OCI-M2 (cell line): Measurements from ENCODE around the gene HOXA9.

Experiments used
- DNase-seq: peaks from one replicate; lab custom pipeline; 2025; ENCODE audit not compliant: unreplicated experiment; lab: John Stamatoyannopoulos, UW

The HOXA9 gene

GRCh38 chr7:27154901-27155815, 10.2 kb downstream of the HOXA9 start:
- no peak for DNase-seq

DNA sequence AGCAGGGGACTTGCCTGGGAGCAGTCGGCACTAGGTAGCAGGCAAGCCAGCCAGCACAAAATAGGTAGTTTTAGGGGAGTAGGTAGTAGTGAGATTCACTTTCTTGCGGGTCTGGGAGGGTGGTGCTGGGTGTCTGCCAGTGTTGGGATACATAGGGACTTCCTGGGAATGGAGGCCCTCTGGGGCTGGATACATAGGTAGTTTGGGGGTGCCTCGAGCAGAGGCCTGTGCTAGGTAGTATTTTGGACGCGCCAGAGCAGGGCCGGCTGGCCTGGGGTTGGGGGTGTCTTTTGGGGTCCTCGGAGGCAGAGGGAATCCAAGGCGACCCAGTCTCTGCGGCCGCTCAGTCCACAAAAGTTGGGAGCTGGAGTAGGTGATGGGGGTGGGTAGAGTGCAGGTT, 11.0 kb downstream of the HOXA9 start:
- no peak for DNase-seq

GRCh38 chr7:27153526-27153925, 11.8 kb downstream of the HOXA9 start:
- DNase-seq: no peak

GRCh38 chr7:27152816-27153442, 12.4 kb downstream of the HOXA9 start:
- no peak for DNase-seq

DNA sequence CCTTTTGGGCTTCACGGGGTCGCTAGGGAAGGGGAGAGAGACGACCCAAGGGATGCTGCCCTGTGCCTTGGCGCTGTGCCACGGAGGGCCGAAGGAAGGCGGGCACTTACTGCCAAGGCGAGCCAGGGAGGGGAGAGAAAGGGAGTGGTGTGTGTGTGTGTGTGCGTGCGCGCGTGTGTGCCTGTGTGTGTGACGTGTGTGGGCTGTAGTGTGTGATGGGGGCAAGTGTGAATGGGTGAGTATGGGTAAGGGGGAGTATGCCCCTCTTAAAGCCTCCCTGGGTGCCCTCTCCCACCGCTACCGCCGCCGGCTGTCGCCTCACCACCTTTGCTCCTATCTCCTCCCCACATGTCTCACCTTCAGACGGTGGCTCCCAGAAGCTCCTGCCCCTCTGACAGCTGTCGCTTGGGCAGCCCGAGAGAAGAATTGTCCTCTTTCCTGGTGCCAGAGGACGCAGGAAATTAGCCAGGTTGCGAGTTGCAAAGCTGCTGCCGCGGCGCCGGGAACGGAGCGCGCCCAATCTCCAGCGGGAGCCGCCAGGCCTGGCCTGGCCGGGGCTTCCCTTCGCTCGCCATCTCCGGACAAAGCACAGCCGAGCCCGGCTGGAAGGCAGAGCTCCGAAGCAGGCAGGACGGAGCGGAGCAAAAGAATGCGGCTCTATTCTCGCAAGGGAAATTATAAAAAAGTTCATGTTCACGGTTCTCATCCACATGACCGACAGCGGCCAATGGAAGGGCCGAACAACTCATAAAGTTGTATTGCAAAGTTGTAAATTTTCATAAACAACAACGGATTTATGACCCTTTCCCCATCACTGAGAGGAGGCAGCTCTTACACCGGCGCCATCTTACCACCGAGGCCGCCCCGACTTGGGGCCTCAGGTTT, 13.2 kb downstream of the HOXA9 start, which contains the start of gene HOXA3:
Gene HOXA3 (minus strand): TSS at position 653 of the 885 bp plus-strand sequence. CDS start 41,943 bp downstream, outside the sequence.
- DNase-seq: no peak

DNA sequence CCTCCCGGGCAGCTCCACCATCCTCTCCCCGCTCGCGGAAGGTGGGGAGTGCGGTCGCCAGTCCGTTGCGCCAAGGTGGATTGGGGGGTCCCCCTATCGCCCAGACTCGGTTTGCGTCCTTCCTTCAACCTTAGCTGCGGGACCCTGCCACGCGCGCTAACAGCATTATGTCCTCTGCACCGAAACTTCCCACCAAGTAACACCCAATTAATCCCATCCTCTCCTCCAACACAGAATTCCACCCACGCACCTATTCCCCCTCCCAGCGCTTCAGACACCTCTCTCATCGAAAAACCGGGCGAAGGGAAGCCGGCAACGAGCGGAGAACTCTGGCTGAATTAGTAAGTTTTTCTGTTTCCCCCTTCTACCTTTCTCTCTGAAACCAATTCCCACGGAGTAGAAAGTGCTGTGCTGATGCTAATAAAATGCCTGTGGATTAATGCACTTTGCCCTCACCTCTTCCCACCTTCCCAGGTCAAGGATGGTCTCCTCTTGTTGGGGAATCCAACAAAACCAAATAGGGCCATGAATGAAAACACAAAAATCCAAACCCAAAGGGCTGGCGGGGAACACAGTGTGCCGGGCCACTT, 13.9 kb downstream of the HOXA9 start:
- no peak for DNase-seq

DNA sequence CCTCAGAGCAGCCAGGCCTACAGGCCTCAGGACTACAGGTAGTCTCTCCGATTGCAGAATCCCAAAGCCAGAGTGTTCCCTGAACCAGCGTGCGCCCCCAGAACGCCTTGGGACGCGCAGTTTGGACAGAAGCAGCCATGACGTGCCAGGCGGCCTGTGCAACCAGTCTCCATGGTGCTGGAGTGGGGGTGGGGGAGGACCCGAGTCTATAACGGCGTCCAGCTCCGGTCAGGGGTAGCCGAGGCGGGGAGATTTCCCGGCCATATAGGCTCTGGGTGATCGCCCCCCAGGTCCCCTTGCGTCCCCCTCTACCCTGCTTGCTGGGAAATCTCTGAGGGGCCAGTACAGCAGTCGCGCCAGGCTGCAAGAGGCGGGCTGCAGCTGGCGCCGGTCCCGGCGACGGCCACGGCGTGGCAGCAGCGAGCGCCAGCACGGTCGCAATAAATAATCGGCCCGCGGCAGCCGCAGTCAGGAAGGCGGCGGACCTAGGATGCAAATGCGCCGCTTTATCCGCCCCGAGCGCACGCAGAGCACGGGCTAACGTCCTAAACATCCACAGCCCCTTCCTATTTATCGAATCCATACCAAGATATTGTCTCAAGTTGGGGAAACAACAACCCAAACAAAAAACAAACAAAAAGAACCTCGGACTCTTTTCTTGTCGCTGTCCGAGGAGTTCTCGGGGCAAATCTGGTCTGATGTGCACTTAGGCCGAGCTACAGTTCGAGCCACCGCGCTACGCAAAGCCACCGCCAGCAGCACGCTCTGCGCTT, 14.6 kb downstream of the HOXA9 start:
- DNase-seq: no peak

DNA sequence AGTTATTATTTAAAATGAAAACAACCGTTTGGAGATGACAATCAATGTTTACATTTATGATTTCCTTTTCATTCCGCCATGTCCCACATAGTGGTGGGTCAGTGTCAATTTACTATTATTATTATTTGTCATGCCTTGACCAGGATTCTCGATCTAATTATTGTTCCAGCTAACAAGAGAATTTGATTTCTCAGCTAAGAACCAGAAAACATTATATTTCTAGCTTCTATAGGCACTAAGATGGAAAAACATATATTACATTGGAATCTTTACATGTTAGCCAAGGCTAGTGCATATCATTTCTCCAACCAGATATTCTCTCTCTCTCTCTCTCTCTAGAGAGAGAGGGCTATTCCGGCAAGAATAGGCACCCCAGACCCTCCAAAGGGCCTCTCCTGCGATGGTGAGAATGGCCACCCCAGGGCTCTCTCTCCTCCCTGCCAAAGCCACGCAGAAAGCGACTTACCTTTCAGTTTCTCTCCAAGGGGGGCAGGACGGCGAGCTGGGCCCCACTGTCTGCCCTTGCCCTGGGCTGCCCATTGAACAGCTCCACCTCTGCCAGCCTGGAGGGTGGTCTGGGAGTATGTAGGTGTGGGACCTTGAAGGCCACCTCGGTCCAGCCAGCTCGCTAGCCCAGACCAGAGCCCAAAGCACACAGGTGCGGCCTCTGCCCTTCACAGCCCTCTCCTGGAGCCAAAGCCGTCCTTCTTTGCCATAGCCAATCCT, 15.3 kb downstream of the HOXA9 start:
- no peak for DNase-seq

DNA sequence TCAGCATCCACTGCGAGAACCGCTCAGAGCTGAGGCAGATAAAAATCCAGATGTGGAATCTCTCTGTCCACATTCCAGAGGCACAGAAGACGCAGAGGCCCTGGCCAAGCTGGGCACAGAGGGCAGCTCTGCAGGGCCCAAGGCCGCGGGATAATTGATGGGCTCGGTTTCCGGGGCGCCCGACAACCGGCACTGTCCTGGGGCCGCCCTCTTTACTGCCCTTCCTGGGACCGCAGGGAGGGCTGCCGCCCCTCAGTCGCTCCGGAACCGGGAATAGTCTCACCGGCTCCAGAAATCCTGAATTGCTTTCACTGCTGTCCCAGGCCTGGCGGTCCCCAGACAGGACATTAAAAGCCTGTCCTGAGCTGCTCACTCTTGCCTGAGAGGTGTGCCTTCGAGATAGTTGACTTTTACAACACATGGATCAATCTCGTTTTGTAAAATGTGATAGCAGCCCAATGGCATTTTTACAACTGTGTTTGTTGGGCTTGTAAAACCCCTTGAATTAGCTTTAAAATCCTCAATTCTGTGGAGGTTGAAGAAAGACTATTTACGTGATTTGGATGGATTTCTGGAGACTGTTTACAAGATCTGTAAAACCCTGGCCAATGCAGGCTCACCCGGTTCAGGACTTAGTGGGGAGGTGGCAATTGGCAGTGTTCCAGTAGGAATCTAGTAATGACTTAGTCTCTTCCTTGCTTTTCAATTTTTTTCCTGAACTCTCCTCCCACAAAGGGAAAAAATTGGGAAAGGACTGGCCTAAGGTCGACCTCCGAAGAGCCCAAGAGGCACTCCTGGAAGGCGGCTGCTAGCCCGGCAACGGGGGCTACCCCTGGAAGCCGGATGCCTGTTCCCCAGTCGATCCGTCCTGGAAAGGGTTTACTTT, 16.3 kb downstream of the HOXA9 start:
- DNase-seq: no peak

DNA sequence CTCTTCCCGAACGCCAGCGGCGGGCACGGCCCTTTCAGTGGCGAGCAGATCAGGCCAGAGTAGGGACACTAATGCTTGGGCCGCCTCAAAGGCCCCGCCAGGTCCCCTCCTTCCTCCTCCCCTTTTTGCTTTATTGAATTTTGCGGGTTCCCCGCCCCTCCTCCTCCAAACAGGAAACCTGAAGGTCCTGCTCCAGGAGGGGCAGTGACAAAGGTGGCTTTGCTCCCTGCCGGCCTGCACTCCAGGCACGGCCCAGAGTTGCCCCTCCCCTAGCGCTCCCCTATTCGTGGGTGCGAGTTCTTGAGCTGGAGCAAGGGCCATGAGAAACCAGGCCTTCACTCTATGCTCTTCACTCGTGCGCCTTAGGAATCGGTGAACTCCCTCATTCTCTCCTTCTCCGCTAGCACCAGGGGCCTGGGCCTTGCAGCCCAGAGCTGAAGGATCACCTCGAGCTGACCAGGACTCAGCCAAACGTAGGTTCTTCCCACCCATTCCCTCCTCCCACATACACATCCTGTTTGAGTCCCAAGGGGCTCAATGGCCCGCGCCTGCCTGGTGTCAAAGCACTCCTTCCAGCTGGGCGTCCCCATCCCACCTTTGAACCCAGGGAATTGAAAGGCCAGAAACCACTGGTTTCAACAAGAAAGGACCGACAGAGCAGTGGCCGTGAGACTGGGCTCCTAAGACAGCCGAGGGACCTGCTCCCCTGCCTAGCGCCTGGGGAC, 17.1 kb downstream of the HOXA9 start:
- DNase-seq: no peak

- no peak for DNase-seq
Observed at GRCh38 chr7:27147199-27148030, 17.9 kb downstream of the HOXA9 start, which contains the start of gene HOXA6. TSS of gene HOXA6 (minus strand) at chr7:27147774. CDS start at chr7:27147749, 25 bp downstream.

DNA sequence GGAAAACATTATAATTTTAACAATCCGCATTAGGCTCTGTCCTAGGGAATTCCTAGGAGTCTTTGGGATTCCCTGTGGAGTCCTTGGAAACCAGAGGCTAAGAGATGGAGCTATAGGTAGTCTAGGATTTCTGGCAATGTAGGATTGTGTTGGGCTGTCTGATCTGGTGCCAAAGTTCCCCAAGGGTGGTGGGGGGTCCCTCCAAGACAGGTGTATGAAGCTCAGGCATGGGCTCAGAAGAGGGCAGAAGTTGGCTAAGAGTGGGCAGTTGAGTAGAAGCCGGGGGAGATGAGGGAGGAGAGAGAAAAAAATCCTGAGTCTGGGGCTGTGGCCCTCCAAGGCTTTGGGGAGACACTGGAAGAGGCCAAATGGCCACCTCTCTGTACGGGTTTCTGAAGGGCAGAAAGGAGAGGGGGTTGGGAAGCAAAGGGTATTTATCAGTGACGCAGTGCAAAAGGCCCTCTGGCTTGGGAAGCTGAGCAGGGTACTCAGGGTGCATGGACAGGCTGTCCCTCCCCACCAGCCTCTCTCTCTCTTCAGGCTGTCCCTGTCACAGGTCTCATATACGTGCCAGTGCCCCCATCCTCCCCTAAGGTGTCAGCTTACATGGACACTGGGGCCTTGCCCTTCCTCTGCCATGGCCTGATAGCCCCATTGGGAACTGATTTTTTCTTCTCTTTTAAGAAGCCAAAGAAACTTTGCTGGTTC, 18.7 kb downstream of the HOXA9 start:
- DNase-seq: no peak

DNA sequence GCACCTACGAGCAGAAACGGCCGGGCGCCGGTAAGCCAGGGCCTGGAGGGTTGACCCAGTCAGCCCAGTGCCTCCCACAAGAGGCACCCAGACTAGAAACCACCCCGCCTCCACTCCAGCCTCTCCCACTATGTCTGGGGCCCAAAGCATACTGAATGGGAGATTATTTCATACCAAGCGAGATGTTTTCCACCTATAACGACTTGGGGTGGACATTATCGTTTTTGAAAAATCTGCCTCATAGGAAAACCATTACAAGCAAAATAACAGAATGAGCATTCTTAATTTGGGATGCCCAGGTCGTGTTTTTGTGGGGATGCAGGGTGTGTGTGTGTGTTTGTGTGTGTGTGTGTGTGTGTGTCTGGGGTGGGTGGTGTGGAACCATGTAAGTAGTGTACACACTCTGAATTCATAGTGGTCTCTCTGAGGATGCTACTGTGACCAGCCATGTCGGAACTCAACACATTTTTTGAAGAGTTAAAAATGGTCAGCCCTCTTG, 19.4 kb downstream of the HOXA9 start:
- DNase-seq: no peak

DNA sequence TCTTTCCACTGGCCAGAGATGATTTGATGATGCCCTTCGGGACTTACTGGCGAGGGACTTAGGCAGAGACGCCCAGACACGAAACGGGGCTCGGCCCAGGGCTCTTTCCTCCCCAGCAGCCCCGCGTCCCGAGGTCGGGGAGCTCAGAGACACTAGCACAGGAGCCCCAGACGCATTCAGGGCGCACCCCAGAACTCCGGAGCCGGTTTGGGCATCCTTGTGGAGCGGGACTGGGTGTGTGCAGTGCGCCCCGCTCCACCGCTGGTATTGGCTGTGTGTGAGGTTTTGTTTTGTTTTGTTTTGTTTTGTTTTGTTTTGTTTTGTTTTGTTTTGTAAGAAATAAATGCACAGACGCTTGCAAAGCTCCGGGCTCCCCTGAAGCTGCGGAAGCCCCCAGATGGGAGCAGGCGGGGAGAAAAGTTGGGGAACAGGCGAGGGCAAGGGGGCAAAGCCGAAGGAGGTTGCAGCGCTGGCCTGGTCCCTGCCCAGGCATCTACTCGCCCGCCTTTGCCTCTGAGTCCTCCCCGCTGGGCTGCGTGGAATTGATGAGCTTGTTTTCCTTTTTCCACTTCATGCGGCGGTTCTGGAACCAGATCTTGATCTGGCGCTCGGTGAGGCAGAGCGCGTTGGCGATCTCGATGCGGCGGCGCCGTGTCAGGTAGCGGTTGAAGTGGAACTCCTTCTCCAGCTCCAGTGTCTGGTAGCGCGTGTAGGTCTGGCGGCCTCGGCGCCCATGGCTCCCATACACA, 20.0 kb downstream of the HOXA9 start:
- DNase-seq: no peak

- no peak for DNase-seq
Observed at GRCh38 chr7:27144781-27145164, 20.6 kb downstream of the HOXA9 start.
